ENCODE data around the gene FOXF2. TPM values are rescaled to one million over a fixed set of nuclear protein-coding genes. Genes with fewer than 3 reads are reported as not detected.

FOXF2 gene
- total RNA-seq, 2 experiments from 2014 or later, result not detected

- peaks cover 75% of the 10 kb centered on the region for H3K27me3 Mint-ChIP-seq
- intact Hi-C loops (cut with DNase I, micrococcal nuclease), result loop anchor here (5.0 kb wide), 3 partner anchors 585 to 990 kb away; partner anchors contain the start of gene IRF4 (in 1 of the 2)
- H3K27ac ChIP-seq (ENCODE audit: low read depth in 1 of 2, low read length in 2 of 2), result no peak overlapping the region
- peaks cover 0 to 20% of the 10 kb centered on the region in 2 experiments for H3K9me3 ChIP-seq (ENCODE audit: control insufficient read depth in 1 of 2, insufficient read depth in 1 of 2, low read length in 2 of 2)
- H3K9me3 Mint-ChIP-seq, result no peaks in the 10 kb centered on the region
- ChIA-PET POLR2A (no interaction called here), CTCF (no interaction called here)
- H3K36me3 ChIP-seq (ENCODE audit: insufficient read depth, low read length), result no peaks in the 10 kb centered on the region
- peaks cover 37% of the 10 kb centered on the region for H3K4me1 ChIP-seq (ENCODE audit: insufficient read depth, low read length)
- H3K4me1 Mint-ChIP-seq (ENCODE audit: low read depth), result peaks cover 42% of the 10 kb centered on the region
- no peaks in the 10 kb centered on the region for H3K36me3 Mint-ChIP-seq (ENCODE audit: low read depth)
- DNase-seq (no peak), ATAC-seq (ENCODE audit: poor library complexity) (no peak)
- H3K4me3 ChIP-seq (ENCODE audit: low read length), result no peak overlapping the region
- H3K27ac Mint-ChIP-seq, result no peak overlapping the region
- H3K27me3 ChIP-seq (ENCODE audit: control insufficient read depth in 1 of 2, insufficient read depth in 2 of 2, low read length in 2 of 2), result peaks cover 74 to 98% of the 10 kb centered on the region in 2 experiments
- H3K4me3 Mint-ChIP-seq, result no peak overlapping the region
- TF ChIP-seq CTCF (IDR thresholded peaks at IDR 0.05), result no peak
Measured at GRCh38 chr6:1382331-1382882, 7.0 kb upstream of the FOXF2 start.

- no peak for ATAC-seq (ENCODE audit: poor library complexity)
- Histone ChIP-seq H3K27me3 (ENCODE audit: control insufficient read depth in 1 of 2, insufficient read depth in 2 of 2, low read length in 2 of 2) (peaks cover 71 to 96% of the 10 kb centered on the region in 2 experiments), H3K27ac (ENCODE audit: low read depth in 1 of 2, low read length in 2 of 2) (no peak overlapping the region), H3K9me3 (ENCODE audit: control insufficient read depth in 1 of 2, insufficient read depth in 1 of 2, low read length in 2 of 2) (peaks cover 0 to 20% of the 10 kb centered on the region in 2 experiments), H3K4me3 (ENCODE audit: low read length) (no peak overlapping the region), H3K36me3 (ENCODE audit: insufficient read depth, low read length) (no peaks in the 10 kb centered on the region), H3K4me1 (ENCODE audit: insufficient read depth, low read length) (peaks cover 36% of the 10 kb centered on the region)
- TF ChIP-seq CTCF (IDR thresholded peaks at IDR 0.05), result no peak
- Mint-ChIP-seq H3K4me1 (ENCODE audit: low read depth) (peaks cover 41% of the 10 kb centered on the region), H3K9me3 (no peaks in the 10 kb centered on the region), H3K36me3 (ENCODE audit: low read depth) (no peaks in the 10 kb centered on the region), H3K27me3 (peaks cover 77% of the 10 kb centered on the region), H3K4me3 (no peak overlapping the region), H3K27ac (no peak overlapping the region)
- ChIA-PET POLR2A (no interaction called here), CTCF (no interaction called here)
- intact Hi-C loops (cut with DNase I, micrococcal nuclease), result loop anchor here (5.0 kb wide), 3 partner anchors 586 to 991 kb away; partner anchors contain the start of gene IRF4 (in 1 of the 2)
- no peak for DNase-seq
Measured at GRCh38 chr6:1382883-1383728, 6.3 kb upstream of the FOXF2 start.

- POLR2A ChIA-PET, result no interaction called here
- Histone ChIP-seq H3K4me3 (ENCODE audit: low read length) (no peak overlapping the region), H3K27ac (ENCODE audit: low read depth in 1 of 2, low read length in 2 of 2) (no peak overlapping the region), H3K4me1 (ENCODE audit: insufficient read depth, low read length) (peaks cover 36% of the 10 kb centered on the region), H3K27me3 (ENCODE audit: control insufficient read depth in 1 of 2, insufficient read depth in 2 of 2, low read length in 2 of 2) (peaks cover 72 to 95% of the 10 kb centered on the region in 2 experiments), H3K9me3 (ENCODE audit: control insufficient read depth in 1 of 2, insufficient read depth in 1 of 2, low read length in 2 of 2) (peaks cover 0 to 20% of the 10 kb centered on the region in 2 experiments), H3K36me3 (ENCODE audit: insufficient read depth, low read length) (no peaks in the 10 kb centered on the region)
- intact Hi-C loops (cut with DNase I, micrococcal nuclease), result loop anchor here (5.0 kb wide), 3 partner anchors 587 to 992 kb away; partner anchors contain the start of gene IRF4 (in 1 of the 2)
- Mint-ChIP-seq H3K9me3 (no peaks in the 10 kb centered on the region), H3K27me3 (peaks cover 84% of the 10 kb centered on the region), H3K4me3 (no peak overlapping the region), H3K4me1 (ENCODE audit: low read depth) (peaks cover 48% of the 10 kb centered on the region), H3K36me3 (ENCODE audit: low read depth) (no peaks in the 10 kb centered on the region), H3K27ac (no peak overlapping the region)
- DNase-seq, result no peak
- no peak for ATAC-seq (ENCODE audit: poor library complexity)
- no peak for TF ChIP-seq CTCF (IDR thresholded peaks at IDR 0.05)
- CTCF ChIA-PET, result no interaction called here
Measured at GRCh38 chr6:1383729-1384548, 5.4 kb upstream of the FOXF2 start.

All from CD4-positive, alpha-beta T cell (primary cell).